AG04450 (cell line): ENCODE results near the gene UNC5CL. TPM values are rescaled to one million over a fixed set of nuclear protein-coding genes. Genes with fewer than 3 reads are reported as not detected.

Source experiments
- CTCF ChIA-PET: fragments of 300-600, 350-600 bp; formaldehyde crosslinking; extraction: SDS; loops from one replicate; lab custom pipeline; 2022; ENCODE audit warnings: antibody characterized with exemption, inconsistent platforms; lab: Charles Lee
- POLR2A ChIA-PET: fragments of 350-600 bp; formaldehyde crosslinking; extraction: SDS; loops from one replicate; lab custom pipeline; 2021; ENCODE audit warnings: antibody characterized with exemption, inconsistent platforms; lab: Yijun Ruan, JAX
- DNase-seq: peaks from one replicate; pipeline ENCODE4 v3.0.0-alpha.2; 2011; ENCODE audit warnings: low read depth, low spot score
- H3K27ac ChIP-seq: one replicate; pipeline ENCODE4 v1.5.1; 2012; ENCODE audit warnings: low read depth, low read length, control low read depth
- H3K27me3 ChIP-seq: one replicate; pipeline ENCODE4 v1.6.0; 2012; ENCODE audit warnings: low read length; ENCODE audit not compliant: control insufficient read depth, insufficient read depth
- H3K4me3 ChIP-seq: 2 replicates; pipeline ENCODE4 v1.5.1; 2011; ENCODE audit warnings: mild to moderate bottlenecking, low read depth, low read length, control low read depth
- H3K9me3 ChIP-seq: 2 replicates; pipeline ENCODE4 v1.5.1; 2012; ENCODE audit warnings: low read length; ENCODE audit not compliant: control insufficient read depth, insufficient read depth
- CTCF ChIP-seq: IDR thresholded peaks from 2 replicates; pipeline ENCODE4 v1.5.1; 2011; ENCODE audit warnings: low read depth, low read length, control low read depth, inconsistent platforms
- polyA plus RNA-seq: library from polyadenylated mRNA; depleted of rRNA; stranded (reverse); fragments of >200 nt; gene quantifications from 2 replicates; pipeline ENCODE4 v1.2.3, GENCODE V29; 2011

UNC5CL gene
- polyA plus RNA-seq, 1 experiment: 0.02 TPM

- ChIA-PET CTCF (interaction anchor here (0.6 to 3.0 kb wide), 9 partner anchors 9 to 296 kb away, joined by 3 to 7 read pairs (median 4); no protein-coding TSS in a partner anchor), POLR2A (interaction anchor here (1.0 to 1.3 kb wide), 2 partner anchors 19 to 109 kb away, joined by 4 to 5 read pairs; no protein-coding TSS in a partner anchor)
- peak; percentile 99 for DNase-seq
- Histone ChIP-seq H3K27me3 (no peaks in the 10 kb centered on the region), H3K4me3 (peak within 1 kb of the TSS; percentile 85), H3K9me3 (no peaks in the 10 kb centered on the region), H3K27ac (peak within 1 kb of the TSS; percentile 99)
- TF ChIP-seq CTCF: no peak
Measured at GRCh38 chr6:41071923-41072835, 33.2 kb upstream of the UNC5CL start, which contains the start of gene OARD1. Gene OARD1, minus strand, starts transcription at chr6:41072356. Its CDS starts 722 bp downstream, at chr6:41071634.

- ChIA-PET POLR2A (no interaction called here), CTCF (interaction anchor here (0.6 to 3.0 kb wide), 8 partner anchors 16 to 296 kb away, joined by 3 to 7 read pairs (median 4); no protein-coding TSS in a partner anchor)
- Histone ChIP-seq H3K4me3 (peak overlapping the region; percentile 82), H3K27me3 (no peaks in the 10 kb centered on the region), H3K27ac (peak overlapping the region; percentile 98), H3K9me3 (no peaks in the 10 kb centered on the region)
- TF ChIP-seq CTCF: no peak
- no peak for DNase-seq
Measured at GRCh38 chr6:41071501-41071922, 32.5 kb upstream of the UNC5CL start.

GRCh38 chr6:41066867-41067304 is 27.9 kb upstream of the UNC5CL start:
- peak; percentile 73 for DNase-seq
- TF ChIP-seq CTCF: peak; percentile 86
- no peak overlapping the region for H3K4me3 ChIP-seq
- H3K9me3 ChIP-seq: no peaks in the 10 kb centered on the region
- H3K27me3 ChIP-seq: no peaks in the 10 kb centered on the region
- H3K27ac ChIP-seq: no peak overlapping the region
- POLR2A ChIA-PET: no interaction called here
- CTCF ChIA-PET: interaction anchor here (1.0 to 3.5 kb wide), 5 partner anchors 8 to 172 kb away, joined by 3 to 27 read pairs (median 5); no protein-coding TSS in a partner anchor

GRCh38 chr6:41065550-41066026 is 26.6 kb upstream of the UNC5CL start:
- DNase-seq: no peak
- no peak for TF ChIP-seq CTCF
- Histone ChIP-seq H3K27me3 (no peaks in the 10 kb centered on the region), H3K9me3 (no peaks in the 10 kb centered on the region), H3K27ac (no peak overlapping the region), H3K4me3 (no peak overlapping the region)
- CTCF ChIA-PET: interaction anchor here (0.7 to 1.1 kb wide), 7 partner anchors 9 to 255 kb away, joined by 3 to 5 read pairs (median 3); no protein-coding TSS in a partner anchor
- POLR2A ChIA-PET: no interaction called here
